Upper lobe of left lung (tissue), 4 donors: ENCODE data around the gene PEX12.

ENCODE experiments used
- CTCF ChIP-seq, 6 experiments: fragments of 450-650 bp in 4 of 6; fragments of 200-600 bp in 2 of 6; sonication (generic) in 2 of 6; IDR thresholded peaks; one replicate each; pipeline ENCODE4 v1.5.1; 2016 to 2019; ENCODE audit warnings: antibody characterized with exemption in 6 of 6
- POLR2AphosphoS5 ChIP-seq, 2 donors: sonication (generic); formaldehyde crosslinking; IDR thresholded peaks; one replicate each; pipeline ENCODE4 v1.5.1; 2017; ENCODE audit warnings: antibody characterized with exemption in 2 of 2

GRCh38 chr17:35566968-35567367 is 11.4 kb downstream of the PEX12 start:
- TF ChIP-seq CTCF (IDR thresholded peaks at IDR 0.05) = no peak
- TF ChIP-seq POLR2AphosphoS5 (IDR thresholded peaks at IDR 0.05) = no peak
